H9 (cell line): Measurements from ENCODE around the gene ZNF512B. TPM values are rescaled to one million over a fixed set of nuclear protein-coding genes. Genes with fewer than 3 reads are reported as not detected.

Experiments
- DNase-seq: peaks from one replicate; pipeline ENCODE4 v3.0.0-alpha.2; 2017
- H2AFZ ChIP-seq: one replicate; pipeline ENCODE4 v1.6.1; 2013; ENCODE audit warnings: mild to moderate bottlenecking, low read length, control low read depth, moderate library complexity
- H2AK5ac ChIP-seq: 2 replicates; pipeline ENCODE4 v1.6.1; 2013; ENCODE audit warnings: low read length, control low read depth, mixed read lengths; ENCODE audit not compliant: insufficient read length
- H2BK120ac ChIP-seq: one replicate; pipeline ENCODE4 v1.6.1; 2013; ENCODE audit warnings: low read depth, mild to moderate bottlenecking, low read length, control low read depth, inconsistent platforms; ENCODE audit not compliant: poor library complexity, severe bottlenecking
- H2BK12ac ChIP-seq: 2 replicates; pipeline ENCODE4 v1.6.1; 2013; ENCODE audit warnings: low read length, control low read depth, mixed read lengths, low read depth; ENCODE audit not compliant: insufficient read length
- H2BK15ac ChIP-seq: 2 replicates; pipeline ENCODE4 v1.6.1; 2013; ENCODE audit warnings: low read depth, low read length, control low read depth
- H2BK20ac ChIP-seq: one replicate; pipeline ENCODE4 v1.6.1; 2013; ENCODE audit warnings: low read depth, mild to moderate bottlenecking, low read length, control low read depth, inconsistent platforms; ENCODE audit not compliant: poor library complexity, severe bottlenecking
- H2BK5ac ChIP-seq: 2 replicates; pipeline ENCODE4 v1.6.1; 2013; ENCODE audit warnings: low read length, control low read depth, mixed read lengths; ENCODE audit not compliant: insufficient read length
- H3K14ac ChIP-seq: 2 replicates; pipeline ENCODE4 v1.6.1; 2013; ENCODE audit warnings: low read length, control low read depth; ENCODE audit not compliant: insufficient read depth
- H3K18ac ChIP-seq: 2 replicates; pipeline ENCODE4 v1.6.1; 2013; ENCODE audit warnings: low read depth, mild to moderate bottlenecking, mixed read lengths, low read length, control low read depth; ENCODE audit not compliant: insufficient read length
- H3K23ac ChIP-seq: 2 replicates; pipeline ENCODE4 v1.6.1; 2013; ENCODE audit warnings: low read length, control low read depth, mixed read lengths, low read depth; ENCODE audit not compliant: insufficient read length
- H3K23me2 ChIP-seq: 2 replicates; pipeline ENCODE4 v1.6.1; 2013; ENCODE audit warnings: low read depth, mild to moderate bottlenecking, mixed read lengths, low read length, control low read depth; ENCODE audit not compliant: insufficient read length, poor library complexity, severe bottlenecking
- H3K27ac ChIP-seq: 2 replicates; pipeline ENCODE4 v1.5.1; 2013; ENCODE audit warnings: low read length, control low read depth, mixed read lengths, low read depth; ENCODE audit not compliant: insufficient read length
- H3K27me3 ChIP-seq: 2 replicates; pipeline ENCODE4 v1.6.1; 2013; ENCODE audit warnings: low read length, control low read depth, inconsistent platforms; ENCODE audit not compliant: insufficient read depth
- H3K4ac ChIP-seq: 2 replicates; pipeline ENCODE4 v1.6.1; 2013; ENCODE audit warnings: low read depth, mild to moderate bottlenecking, control low read depth, inconsistent platforms, low read length, moderate library complexity
- H3K4me1 ChIP-seq: 2 replicates; pipeline ENCODE4 v1.6.1; 2013; ENCODE audit warnings: low read length, control low read depth, inconsistent platforms; ENCODE audit not compliant: insufficient read depth
- H3K4me2 ChIP-seq: 2 replicates; pipeline ENCODE4 v1.6.1; 2013; ENCODE audit warnings: low read length, control low read depth, mixed read lengths; ENCODE audit not compliant: insufficient read length, insufficient read depth
- H3K56ac ChIP-seq: 2 replicates; pipeline ENCODE4 v1.6.1; 2013; ENCODE audit warnings: low read depth, mild to moderate bottlenecking, mixed read lengths, low read length, control low read depth; ENCODE audit not compliant: insufficient read length
- H3K79me1 ChIP-seq: 2 replicates; pipeline ENCODE4 v1.6.1; 2013; ENCODE audit warnings: low read depth, mild to moderate bottlenecking, moderate library complexity, low read length, control low read depth, inconsistent platforms; ENCODE audit not compliant: insufficient read depth, poor library complexity, severe bottlenecking
- H3K79me2 ChIP-seq: 2 replicates; pipeline ENCODE4 v1.6.1; 2013; ENCODE audit warnings: low read length, control low read depth, inconsistent platforms; ENCODE audit not compliant: insufficient read depth
- H3K9ac ChIP-seq: 2 replicates; pipeline ENCODE4 v1.6.1; 2013; ENCODE audit warnings: low read length, control low read depth, mixed read lengths; ENCODE audit not compliant: insufficient read length; ENCODE audit errors: extremely low read depth
- H3K9me3 ChIP-seq: one replicate; pipeline ENCODE4 v1.6.1; 2013; ENCODE audit warnings: low read depth, low read length, inconsistent platforms; ENCODE audit not compliant: control insufficient read depth
- H3T11ph ChIP-seq: one replicate; pipeline ENCODE4 v1.6.1; 2013; ENCODE audit warnings: mild to moderate bottlenecking, low read length, control low read depth, inconsistent platforms
- H4K20me1 ChIP-seq: one replicate; pipeline ENCODE4 v1.6.1; 2013; ENCODE audit not compliant: control insufficient read depth, insufficient read length, insufficient read depth
- H4K5ac ChIP-seq: 2 replicates; pipeline ENCODE4 v1.6.1; 2013; ENCODE audit warnings: low read depth, mild to moderate bottlenecking, mixed read lengths, low read length, control low read depth; ENCODE audit not compliant: insufficient read length
- H4K8ac ChIP-seq: replicated peaks from 2 replicates; pipeline ENCODE4 v1.6.1; 2013; ENCODE audit warnings: low read length, control low read depth, mixed read lengths, low read depth; ENCODE audit not compliant: insufficient read length
- H4K91ac ChIP-seq: 2 replicates; pipeline ENCODE4 v1.6.1; 2013; ENCODE audit warnings: low read depth, mild to moderate bottlenecking, moderate library complexity, mixed read lengths, low read length, control low read depth; ENCODE audit not compliant: insufficient read length
- H3K27ac Mint-ChIP-seq, 3 experiments: 2 replicates in 2 of 3; 3 replicates in 1 of 3; pipeline ENCODE4 v1.8.0; 2020 to 2021; ENCODE audit warnings: mixed read lengths in 3 of 3, mild to moderate bottlenecking in 1 of 3, moderate library complexity in 1 of 3
- H3K27me3 Mint-ChIP-seq: 2 replicates; pipeline ENCODE4 v1.8.0; 2021; ENCODE audit warnings: low read depth, mild to moderate bottlenecking, moderate library complexity, mixed read lengths
- H3K36me3 Mint-ChIP-seq, 3 experiments: 2 replicates in 2 of 3; 3 replicates in 1 of 3; pipeline ENCODE4 v1.8.0; 2020 to 2021; ENCODE audit warnings: low read depth in 3 of 3, mixed read lengths in 3 of 3; ENCODE audit not compliant: insufficient read depth in 1 of 3
- H3K4me1 Mint-ChIP-seq, 2 experiments: 2 replicates each; pipeline ENCODE4 v1.8.0; 2020; ENCODE audit warnings: mixed read lengths in 2 of 2
- H3K4me3 Mint-ChIP-seq, 2 experiments: 2 replicates in 1 of 2; 3 replicates in 1 of 2; pipeline ENCODE4 v1.8.0; 2020 to 2021; ENCODE audit warnings: mild to moderate bottlenecking in 2 of 2, mixed read lengths in 2 of 2, moderate library complexity in 1 of 2
- H3K9me3 Mint-ChIP-seq, 2 experiments: 2 replicates in 1 of 2; 3 replicates in 1 of 2; pipeline ENCODE4 v1.8.0; 2020; ENCODE audit warnings: mild to moderate bottlenecking in 2 of 2, mixed read lengths in 2 of 2, moderate library complexity in 1 of 2
- CTCF ChIP-seq: fragments of 200-600 bp; sonication (generic); conservative IDR thresholded peaks from 3 replicates; pipeline ENCODE4 v1.8.0; 2021; ENCODE audit warnings: antibody characterized with exemption, mild to moderate bottlenecking
- WGBS: extraction: QIAGEN DNeasy Blood & Tissue Kit; methylation state at CpG from one replicate; pipeline ENCODE4 v1.1.7; 2013; ENCODE audit warnings: missing lambda C conversion rate, low lambda C conversion rate, mixed read lengths; ENCODE audit not compliant: insufficient read length; ENCODE audit errors: extremely low coverage; 5-methylcytosine and 5-hydroxymethylcytosine counted together
- total RNA-seq: library from RNA; stranded (reverse); gene quantifications from 2 replicates; pipeline ENCODE4 v1.2.1, GENCODE V29; 2021

The ZNF512B gene
- total RNA-seq, 1 experiment from 2014 or later, result 46.0 TPM

- Histone ChIP-seq H3K56ac (no peak overlapping the region), H4K5ac (no peak overlapping the region), H2BK5ac (no peak overlapping the region), H3K23ac (no peak overlapping the region), H3K9me3 (no peaks in the 10 kb centered on the region), H3K27me3 (no peaks in the 10 kb centered on the region), H3K4ac (no peak overlapping the region), H2BK12ac (no peak overlapping the region), H3K4me1 (no peaks in the 10 kb centered on the region), H2BK20ac (no peak overlapping the region), H3K9ac (no peak overlapping the region), H2BK120ac (no peak overlapping the region), H3K79me1 (no peaks in the 10 kb centered on the region), H2AFZ (no peak overlapping the region), H3K4me2 (no peak overlapping the region), H2AK5ac (no peak overlapping the region), H2BK15ac (no peak overlapping the region), H3K14ac (no peak overlapping the region), H4K8ac (no peak overlapping the region), H3K79me2 (0 out of 2 replicates have a peak, but pooled peaks cover 2% of the 10 kb centered on the region), H4K91ac (no peak overlapping the region), H3K27ac (no peak overlapping the region), H3K23me2 (peaks cover 13% of the 10 kb centered on the region), H4K20me1 (no peaks in the 10 kb centered on the region), H3T11ph (no peak overlapping the region), H3K18ac (no peak overlapping the region)
- WGBS, result no CpG with 5 or more reads among the region's 23 CpGs
- Mint-ChIP-seq H3K36me3 (peaks cover 0 to 26% (median 23%) of the 10 kb centered on the region in 3 experiments; a peak in 6 of 7 replicates), H3K4me1 (peaks cover 3 to 9% of the 10 kb centered on the region in 2 experiments), H3K9me3 (no peaks in the 10 kb centered on the region), H3K4me3 (no peak overlapping the region), H3K27me3 (no peaks in the 10 kb centered on the region), H3K27ac (no peak overlapping the region)
- peak; percentile 74 for DNase-seq
- no peak for TF ChIP-seq CTCF
Measured at GRCh38 chr20:63940071-63940471, 29.7 kb downstream of the ZNF512B start.
